GM18858 (cell line): ENCODE measurements around the gene NPIPB6.

ENCODE experiments used
- ATAC-seq: cut with Tn5 transposase; IDR thresholded peaks from one replicate; pipeline ENCODE4 v1.9.1; 2021; ENCODE audit not compliant: unreplicated experiment

The NPIPB6 gene

DNA sequence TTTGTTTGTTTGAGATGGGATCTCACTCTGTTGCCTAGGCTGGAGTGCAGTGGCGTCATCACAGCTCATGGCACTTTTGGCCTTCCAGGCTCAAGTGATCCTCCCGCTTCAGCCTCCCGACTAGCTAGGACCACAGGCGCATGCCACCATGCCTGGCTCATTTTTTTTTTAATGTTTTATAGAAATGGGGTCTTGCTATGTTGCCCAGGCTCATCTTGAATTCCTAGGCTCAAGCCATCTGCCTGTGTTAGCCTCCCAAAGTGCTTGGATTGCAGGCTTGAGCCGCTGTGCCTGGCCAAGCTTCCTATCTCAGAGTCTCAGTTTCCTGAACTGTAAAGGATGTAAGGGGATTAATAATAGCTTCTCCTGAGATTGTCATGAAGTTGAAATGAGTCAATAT is 63.0 kb downstream of the NPIPB6 start:
- ATAC-seq, result no peak

DNA sequence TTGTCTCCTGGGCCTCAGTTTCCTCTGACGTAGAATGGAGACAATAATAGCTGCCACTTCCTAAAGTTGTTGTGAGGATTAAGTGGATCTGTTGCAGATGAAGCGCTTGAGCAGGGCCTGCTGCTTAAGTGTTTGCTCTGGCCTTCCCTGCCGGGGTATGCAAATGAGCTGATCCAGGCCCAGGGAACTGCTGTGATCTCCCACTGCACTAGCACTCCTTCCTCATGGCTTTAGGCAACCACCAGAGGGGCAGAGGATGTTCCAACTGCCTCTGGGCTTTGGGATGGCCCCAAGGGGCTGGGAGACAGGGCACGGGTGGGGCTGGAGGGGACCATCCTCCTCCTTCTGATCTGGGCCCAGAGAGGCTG is 64.8 kb downstream of the NPIPB6 start:
- ATAC-seq, result no peak

DNA sequence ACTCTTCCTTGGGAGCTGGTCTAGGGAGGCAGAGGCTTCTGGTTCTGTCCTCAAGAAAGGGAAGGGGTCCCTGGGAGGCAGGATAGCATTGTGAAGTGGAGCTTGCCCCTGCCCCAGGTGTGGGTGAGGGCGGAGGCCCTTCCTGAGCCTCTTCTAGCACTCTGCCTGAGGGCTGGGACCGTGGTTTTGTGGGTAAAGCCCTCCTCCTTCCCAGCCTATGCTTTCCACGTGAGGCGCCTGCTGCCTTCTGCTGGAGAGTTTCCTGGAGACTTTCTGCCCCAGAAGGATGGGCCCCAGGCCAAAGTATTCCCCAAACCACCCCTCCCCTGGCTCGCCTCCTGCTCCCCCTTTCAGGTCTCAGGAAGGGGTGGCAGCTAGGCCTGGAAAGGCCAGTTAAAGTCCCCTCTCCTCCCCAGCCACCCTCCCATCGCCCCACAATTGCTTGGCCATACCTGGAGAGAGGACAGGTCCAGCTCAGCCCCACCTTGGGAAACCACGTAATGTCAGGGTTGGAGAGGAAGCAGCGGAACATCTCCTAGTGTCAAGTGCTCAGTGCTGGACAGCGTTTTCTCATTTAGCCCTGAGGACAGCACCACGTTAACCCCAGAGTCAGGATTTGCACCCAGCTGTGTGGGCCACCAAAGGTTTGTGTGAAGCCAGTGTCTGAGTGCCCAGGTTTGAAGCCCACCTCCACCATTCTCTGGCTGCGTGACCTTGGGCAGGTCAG is 65.4 kb downstream of the NPIPB6 start:
- no peak for ATAC-seq

DNA sequence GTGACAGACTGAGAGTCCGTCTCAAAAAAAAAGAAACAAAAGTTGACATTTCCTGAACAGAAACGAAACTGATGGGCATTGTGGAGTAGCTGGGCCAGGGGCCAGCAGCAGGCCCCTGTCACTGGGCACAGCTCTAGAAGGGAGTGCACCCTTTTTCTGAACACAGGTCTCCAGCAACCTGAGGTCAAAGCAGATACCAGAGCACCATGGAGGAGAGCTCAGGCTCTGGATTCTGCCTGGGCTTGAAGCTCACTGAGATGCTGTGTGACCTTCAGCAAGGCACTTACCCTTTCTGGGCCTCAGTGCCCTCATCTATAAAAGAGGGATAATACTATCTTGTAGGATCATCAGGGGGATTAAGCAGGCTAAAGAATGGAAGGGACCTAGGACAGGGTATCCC is 66.0 kb downstream of the NPIPB6 start:
- ATAC-seq, result no peak

DNA sequence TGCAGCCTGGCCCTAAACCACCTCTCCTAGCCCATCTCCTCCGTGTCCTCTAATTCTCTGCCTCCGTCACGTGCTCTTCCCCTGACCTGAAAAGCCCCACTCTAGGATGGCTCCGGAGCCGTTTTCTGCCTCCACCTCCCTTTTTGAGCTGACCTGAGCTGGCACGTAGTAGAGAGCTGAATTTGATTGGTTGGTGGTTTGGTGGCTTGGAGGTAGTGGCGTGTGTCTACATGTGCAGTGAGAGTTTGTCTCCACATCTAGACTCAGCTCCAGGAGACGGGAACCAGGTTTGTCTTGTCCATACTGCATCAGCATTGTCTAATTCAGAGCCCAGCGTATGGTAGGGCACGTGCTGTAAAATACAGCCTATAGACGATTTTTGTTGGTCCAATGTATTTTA is 68.0 kb downstream of the NPIPB6 start:
- ATAC-seq, result no peak

DNA sequence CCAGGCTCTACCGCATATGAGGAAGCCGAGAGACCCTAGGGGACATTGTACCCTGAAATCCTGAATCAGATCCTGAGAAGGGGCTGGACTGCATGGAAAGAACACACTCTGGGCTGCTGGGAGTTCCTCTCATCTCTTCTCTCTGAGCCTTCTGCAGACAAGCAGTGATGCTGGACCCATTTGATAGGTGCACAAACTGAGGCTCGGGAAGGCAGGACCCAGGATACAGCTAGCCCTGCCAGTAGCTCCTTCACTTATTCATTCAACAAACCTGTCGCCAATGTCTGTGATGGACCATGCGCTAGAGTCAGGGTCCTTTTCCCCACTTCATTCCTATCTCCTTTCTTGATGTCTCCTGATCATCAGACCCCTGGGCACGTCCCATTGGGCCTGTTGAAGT is 69.1 kb downstream of the NPIPB6 start:
- ATAC-seq, result no peak

DNA sequence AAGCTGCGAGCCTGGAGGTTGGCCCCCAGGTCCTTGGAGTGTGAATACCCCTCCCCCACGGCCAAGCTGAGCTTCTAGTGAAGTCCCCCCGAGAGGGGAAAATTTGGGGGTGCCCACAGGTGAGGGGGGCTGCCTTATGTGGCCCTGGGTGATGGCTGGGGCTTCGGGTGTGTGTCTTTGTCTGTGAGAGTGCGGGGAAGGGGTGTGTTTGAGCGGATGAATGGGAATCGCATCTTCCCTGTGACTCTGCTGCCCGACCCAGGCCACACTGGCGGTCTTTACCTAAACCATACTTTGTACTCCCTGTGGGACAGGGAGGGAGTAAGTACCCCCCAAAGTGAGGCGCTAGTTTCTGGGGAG is 69.7 kb downstream of the NPIPB6 start:
- no peak for ATAC-seq

DNA sequence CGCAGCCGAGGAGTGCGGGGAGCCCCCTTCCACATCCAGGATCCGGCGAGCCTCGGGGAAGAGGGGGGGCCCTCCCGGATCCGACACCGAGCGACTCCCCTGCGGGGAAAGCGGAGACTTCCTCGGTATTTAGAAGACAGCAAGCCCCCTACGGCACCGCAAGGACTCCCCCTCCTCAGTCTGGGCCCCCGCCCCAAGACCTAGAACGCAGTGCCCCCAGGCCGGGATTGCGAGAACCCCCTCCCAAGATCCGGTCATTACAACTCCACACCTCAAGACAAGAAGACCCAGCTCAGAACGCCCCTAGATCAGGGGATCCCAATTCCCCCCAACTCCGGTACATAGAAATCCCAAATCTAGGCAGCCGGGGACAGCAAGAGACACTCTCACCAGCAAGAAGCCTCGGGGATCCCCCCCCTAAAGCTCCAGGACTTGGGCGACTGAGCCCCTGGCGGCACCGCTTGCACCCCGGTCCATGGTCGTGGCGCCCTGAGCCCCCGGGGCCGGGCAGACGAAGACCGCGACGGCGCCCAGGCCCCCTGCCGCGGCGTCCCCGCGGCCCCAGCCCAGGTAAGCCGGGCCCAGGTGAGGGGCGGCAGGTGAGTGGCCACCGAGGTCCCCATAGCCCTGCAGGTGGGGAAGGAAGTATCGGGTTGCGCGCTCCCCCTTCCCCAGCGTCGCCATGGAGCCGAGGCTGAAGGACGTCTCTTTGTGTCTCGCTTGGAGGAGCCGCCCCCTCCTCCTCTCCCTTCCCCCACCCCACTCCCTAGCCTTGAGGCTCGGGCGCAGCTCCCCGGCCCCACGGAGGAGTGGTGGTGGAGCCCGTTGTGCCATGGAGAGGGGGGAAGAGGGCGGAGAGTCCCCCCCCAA is 70.3 kb downstream of the NPIPB6 start:
- ATAC-seq, result no peak
